Activated CD8-positive, alpha-beta memory T cell treated with anti-CD3 and anti-CD28 coated beads, Interleukin-2, amount 50 U/mL, for 4 hours (primary cell): ENCODE data around the gene ANKRD42.

ENCODE experiments used
- DNase-seq: peaks from one replicate; pipeline ENCODE4 v3.0.0-alpha.2; 2020

Gene ANKRD42

GRCh38 chr11:83294208-83294607 is 100.7 kb downstream of the ANKRD42 start:
- DNase-seq, result no peak
